SHP77 treated with DMSO at 0.1 percent for 48 hours (cell line): Measurements from ENCODE around the gene GALP.
"Not testable (repeated sequence)": the region's sequence is repeated elsewhere in the genome, so short reads cannot be mapped to it uniquely, and the experiment has no call there.

Experiments
- DNase-seq: peaks from one replicate; lab custom pipeline; 2025; lab: John Stamatoyannopoulos, UW

GALP gene

GRCh38 chr19:56148096-56148495 is 27.7 kb upstream of the GALP start:
- no peak for DNase-seq

- not testable (repeated sequence) for DNase-seq
Measured at GRCh38 chr19:56148955-56149655, 26.7 kb upstream of the GALP start.

GRCh38 chr19:56149656-56150038 is 26.2 kb upstream of the GALP start:
- no peak for DNase-seq

GRCh38 chr19:56150358-56150757 is 25.4 kb upstream of the GALP start:
- DNase-seq: no peak

GRCh38 chr19:56152644-56153043 is 23.2 kb upstream of the GALP start:
- DNase-seq: no peak

- DNase-seq: no peak
Measured at GRCh38 chr19:56153507-56153906, 22.3 kb upstream of the GALP start.

- DNase-seq: no peak
Measured at GRCh38 chr19:56155124-56155687, 20.6 kb upstream of the GALP start.

GRCh38 chr19:56156768-56157167 is 19.0 kb upstream of the GALP start:
- no peak for DNase-seq

- no peak for DNase-seq
Measured at GRCh38 chr19:56158170-56158757, 17.5 kb upstream of the GALP start.

- no peak for DNase-seq
Measured at GRCh38 chr19:56159009-56159559, 16.7 kb upstream of the GALP start.

- DNase-seq: no peak
Measured at GRCh38 chr19:56159622-56160271, 16.1 kb upstream of the GALP start.

- no peak for DNase-seq
Measured at GRCh38 chr19:56161534-56161933, 14.3 kb upstream of the GALP start.

- no peak for DNase-seq
Measured at GRCh38 chr19:56162258-56162657, 13.6 kb upstream of the GALP start.

GRCh38 chr19:56163097-56163496 is 12.7 kb upstream of the GALP start:
- no peak for DNase-seq

GRCh38 chr19:56167064-56167578 is 8.7 kb upstream of the GALP start:
- no peak for DNase-seq

- peak; percentile 41 for DNase-seq
Measured at GRCh38 chr19:56170261-56170660, 5.5 kb upstream of the GALP start.

- DNase-seq: no peak
Measured at GRCh38 chr19:56174086-56174485, 1.7 kb upstream of the GALP start.

GRCh38 chr19:56174550-56174949 is 1.3 kb upstream of the GALP start:
- DNase-seq: no peak

GRCh38 chr19:56176310-56176709 is 502 bp downstream of the GALP start:
- not testable (repeated sequence) for DNase-seq

- DNase-seq: no peak
Measured at GRCh38 chr19:56176881-56177280, 1.1 kb downstream of the GALP start.

- no peak for DNase-seq
Measured at GRCh38 chr19:56177564-56178243, 1.9 kb downstream of the GALP start.

GRCh38 chr19:56189785-56190184 is 14.0 kb downstream of the GALP start:
- DNase-seq: no peak
